GM12872 (cell line): Measurements from ENCODE around the gene CPZ.

Experiments used
- TF ChIP-seq, protein P1 (sequence below): IDR thresholded peaks from 3 replicates; pipeline ENCODE4 v1.5.1; 2011; ENCODE audit warnings: low read depth, mild to moderate bottlenecking, low read length, moderate library complexity; ENCODE audit not compliant: insufficient read depth

The CPZ gene

DNA sequence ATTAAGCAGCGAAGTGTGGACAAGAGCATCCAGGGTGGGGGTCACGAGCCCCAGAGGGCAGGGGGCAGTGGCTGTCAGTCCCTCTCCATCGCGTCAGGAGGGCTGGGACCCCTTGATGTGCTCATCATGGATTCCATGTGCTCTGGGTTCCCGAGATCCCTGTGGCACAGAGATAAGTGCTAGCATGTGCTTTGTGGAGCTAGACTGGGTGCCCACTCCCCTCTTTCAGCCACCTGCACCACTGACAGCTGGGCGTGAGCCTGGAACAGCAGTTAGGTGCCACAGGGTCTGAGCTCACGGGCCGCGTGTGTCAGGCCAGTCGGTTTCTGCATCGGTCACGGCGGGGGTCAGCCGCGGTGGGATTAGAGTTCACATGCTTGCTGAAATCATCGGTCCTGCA lies 24.3 kb downstream of the CPZ start:
- TF ChIP-seq, protein P1, sequence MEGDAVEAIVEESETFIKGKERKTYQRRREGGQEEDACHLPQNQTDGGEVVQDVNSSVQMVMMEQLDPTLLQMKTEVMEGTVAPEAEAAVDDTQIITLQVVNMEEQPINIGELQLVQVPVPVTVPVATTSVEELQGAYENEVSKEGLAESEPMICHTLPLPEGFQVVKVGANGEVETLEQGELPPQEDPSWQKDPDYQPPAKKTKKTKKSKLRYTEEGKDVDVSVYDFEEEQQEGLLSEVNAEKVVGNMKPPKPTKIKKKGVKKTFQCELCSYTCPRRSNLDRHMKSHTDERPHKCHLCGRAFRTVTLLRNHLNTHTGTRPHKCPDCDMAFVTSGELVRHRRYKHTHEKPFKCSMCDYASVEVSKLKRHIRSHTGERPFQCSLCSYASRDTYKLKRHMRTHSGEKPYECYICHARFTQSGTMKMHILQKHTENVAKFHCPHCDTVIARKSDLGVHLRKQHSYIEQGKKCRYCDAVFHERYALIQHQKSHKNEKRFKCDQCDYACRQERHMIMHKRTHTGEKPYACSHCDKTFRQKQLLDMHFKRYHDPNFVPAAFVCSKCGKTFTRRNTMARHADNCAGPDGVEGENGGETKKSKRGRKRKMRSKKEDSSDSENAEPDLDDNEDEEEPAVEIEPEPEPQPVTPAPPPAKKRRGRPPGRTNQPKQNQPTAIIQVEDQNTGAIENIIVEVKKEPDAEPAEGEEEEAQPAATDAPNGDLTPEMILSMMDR, result no peak

DNA sequence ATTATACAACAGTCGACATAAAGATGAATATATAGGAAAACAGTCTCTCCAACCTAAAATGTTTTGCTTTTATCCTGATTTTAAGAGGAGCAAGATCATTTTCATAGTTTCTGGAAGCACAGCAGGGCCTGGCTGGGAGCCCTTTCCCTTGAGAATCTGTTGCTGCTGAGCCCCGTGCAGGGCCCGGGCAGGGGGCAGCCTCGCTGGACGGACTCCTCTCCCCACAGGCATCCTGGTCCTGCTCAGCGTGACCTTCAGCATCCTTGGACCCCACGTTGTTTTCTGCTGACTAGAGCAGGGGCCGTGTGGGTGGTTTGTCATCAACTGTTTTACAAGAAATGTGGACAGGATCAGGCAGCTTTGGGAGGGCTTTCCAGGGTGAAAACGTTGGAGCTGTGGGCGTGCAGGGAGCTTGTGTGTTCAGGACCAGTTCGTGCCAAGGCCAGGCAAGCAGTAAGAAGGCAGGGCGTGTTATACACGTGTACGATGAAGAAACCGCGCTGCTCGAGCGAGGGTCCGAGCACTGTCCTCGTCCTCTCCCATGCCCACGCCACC lies 25.0 kb downstream of the CPZ start:
- TF ChIP-seq, protein P1, result no peak

DNA sequence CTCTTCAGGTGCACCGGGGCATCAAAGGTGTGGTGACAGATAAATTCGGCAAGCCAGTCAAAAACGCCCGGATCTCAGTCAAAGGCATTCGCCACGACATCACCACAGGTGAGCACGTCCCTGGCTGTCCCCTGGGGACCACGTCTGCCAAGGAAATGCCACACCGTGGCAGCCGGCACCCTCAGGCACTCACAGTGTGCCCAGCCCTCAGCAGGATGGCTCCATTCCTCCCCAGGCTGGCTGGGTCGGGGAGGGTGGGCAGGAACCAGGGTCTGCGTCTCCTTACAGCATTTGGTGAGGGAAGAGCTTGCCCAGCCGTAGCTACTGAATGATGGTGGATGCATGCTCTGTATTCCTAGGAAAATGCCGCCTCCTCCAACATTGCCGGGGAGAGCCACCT lies 25.9 kb downstream of the CPZ start:
- TF ChIP-seq, protein P1, result no peak

DNA sequence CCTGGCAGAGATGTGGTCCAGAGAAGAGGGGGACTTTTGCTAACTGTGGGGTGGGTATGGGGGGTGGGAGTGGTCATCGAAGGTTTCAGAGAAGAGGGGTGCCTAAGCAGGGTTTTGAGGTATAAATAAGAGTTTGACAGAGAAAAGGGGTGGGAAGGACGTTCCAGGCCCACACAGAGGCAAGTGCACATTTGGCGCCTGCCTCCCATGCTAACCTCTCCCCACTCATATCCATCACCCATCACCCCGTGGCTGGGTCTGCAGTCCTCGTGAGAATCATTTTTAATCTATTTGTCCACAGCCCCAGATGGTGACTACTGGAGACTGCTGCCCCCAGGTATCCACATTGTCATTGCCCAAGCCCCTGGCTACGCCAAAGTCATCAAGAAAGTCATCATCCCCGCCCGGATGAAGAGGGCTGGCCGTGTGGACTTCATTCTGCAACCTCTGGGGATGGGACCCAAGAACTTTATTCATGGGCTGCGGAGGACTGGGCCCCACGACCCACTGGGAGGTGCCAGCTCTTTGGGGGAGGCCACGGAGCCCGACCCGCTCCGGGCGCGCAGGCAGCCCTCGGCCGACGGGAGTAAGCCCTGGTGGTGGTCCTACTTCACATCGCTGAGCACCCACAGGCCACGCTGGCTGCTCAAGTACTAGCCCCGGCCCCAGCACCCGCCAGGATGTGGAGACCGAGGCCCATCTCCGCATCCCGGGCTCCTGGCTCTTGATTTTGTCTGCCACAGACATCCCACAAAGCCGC lies 26.6 kb downstream of the CPZ start:
- TF ChIP-seq, protein P1, result no peak

DNA sequence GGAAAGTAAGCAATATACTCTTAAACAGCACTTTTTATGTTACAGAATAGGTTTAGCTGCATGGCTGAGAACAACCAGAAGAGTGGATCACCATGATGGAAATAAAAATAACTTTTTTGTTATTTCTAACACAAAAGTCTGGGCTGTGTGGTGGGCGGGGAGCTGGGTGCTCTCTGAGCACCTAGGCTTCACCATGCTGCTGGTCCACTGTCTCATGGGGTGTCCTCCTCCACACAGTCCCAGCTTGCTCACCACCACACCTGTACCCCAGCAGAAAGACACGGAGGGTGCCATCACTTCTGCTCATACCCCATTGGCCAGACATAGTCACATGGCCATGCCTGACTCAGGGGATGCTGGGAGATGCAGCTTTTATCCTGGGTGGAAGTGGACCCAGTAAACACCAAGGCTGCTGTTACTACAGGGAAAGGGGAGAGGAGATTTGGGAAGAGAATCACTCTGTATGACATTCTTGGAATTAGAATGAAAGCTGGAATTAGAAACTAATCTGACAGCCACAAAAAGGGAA lies 45.0 kb downstream of the CPZ start:
- TF ChIP-seq, protein P1, result no peak

DNA sequence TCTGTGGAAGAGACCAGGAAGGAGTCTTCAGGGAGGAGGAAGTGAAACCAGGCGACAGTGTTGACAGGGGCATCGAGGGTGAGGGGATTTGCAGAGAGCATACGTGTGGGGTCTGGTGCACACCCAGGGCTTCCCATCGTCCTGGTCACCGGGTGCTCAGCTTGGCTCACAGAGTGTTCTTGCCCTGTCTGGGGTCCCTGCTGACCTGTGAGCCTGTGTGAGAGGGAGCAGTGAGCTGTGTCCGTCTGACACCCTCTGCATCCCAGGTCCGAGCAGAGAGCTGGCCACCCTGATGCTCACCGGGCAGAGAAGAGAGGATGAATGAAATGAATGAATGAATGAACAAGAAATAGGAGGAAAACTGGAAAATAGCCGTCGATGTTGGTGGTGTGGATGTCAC lies 46.5 kb downstream of the CPZ start:
- TF ChIP-seq, protein P1, result no peak

DNA sequence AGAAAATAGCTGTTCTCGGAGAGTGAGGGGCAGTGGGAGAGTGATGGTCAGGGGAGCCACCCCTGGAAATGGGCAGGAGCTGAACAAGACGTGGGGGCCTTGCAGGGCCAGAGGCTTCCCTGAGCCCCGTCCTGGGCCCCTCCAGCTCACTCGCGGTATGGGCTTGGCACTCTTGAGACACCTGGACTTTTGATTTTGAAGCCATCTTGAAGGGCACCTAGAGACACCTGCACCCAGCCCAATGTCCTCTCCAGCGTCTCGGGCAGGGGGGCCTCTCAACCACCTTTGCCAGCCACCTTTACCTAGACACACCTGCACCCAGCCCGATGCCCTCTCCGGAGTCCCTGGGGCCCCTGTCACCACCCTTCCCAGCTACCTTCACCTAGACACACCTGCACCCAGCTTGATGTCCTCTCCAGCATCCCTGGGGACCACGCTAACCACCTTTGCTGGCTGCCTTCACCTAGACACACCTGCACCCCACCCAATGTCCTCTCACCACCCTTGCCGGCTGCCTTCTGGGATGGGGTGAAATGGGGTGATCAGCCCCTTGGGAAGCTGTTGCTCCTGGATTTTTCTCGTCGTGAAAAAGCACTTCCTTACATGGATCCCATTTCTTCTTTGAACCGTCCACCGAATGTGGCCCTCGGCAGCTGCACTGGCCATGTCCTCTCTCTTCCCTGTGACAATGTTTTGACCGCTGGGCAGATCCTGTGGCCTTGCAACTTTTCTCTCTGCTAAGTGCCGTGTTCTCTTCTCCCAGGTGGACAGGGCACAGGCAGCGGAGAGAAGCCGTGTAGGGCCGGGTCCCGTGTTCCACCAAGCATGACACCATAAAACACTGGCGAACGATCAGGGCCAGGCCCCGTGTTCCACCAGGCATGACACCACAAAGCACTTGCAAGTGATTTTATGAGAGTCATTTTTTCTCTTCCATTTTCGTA lies 47.5 kb downstream of the CPZ start:
- TF ChIP-seq, protein P1, result no peak
